ENCODE data around the gene CALHM5. TPM values are rescaled to one million over a fixed set of nuclear protein-coding genes. Genes with fewer than 3 reads are reported as not detected.

The CALHM5 gene
- total and polyA plus RNA-seq, 3 donors from 2014 or later: 1.5 to 2.0 (median 2.0) TPM

DNA sequence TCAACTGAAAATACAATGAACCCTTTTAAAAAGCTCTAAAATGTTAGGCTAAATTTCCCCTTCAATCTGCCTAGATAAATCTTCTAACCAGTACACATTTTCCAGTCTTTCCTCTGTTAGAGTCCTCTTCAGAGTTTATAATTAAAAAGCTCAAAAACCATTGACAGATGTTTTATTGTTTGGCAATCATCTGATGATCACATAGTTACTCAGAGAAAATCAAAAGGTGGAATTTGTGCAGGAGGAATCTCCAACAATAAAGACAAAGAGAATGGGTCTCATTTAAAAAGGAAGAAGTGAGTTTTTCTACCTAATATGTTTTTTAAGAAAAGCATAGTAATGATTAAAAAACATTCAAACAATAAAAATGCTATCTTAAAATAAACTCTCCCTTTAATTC is 31.0 kb downstream of the CALHM5 start:
- no peak for TF ChIP-seq POLR2A (IDR thresholded peaks at IDR 0.05)
- TF ChIP-seq, protein P1, sequence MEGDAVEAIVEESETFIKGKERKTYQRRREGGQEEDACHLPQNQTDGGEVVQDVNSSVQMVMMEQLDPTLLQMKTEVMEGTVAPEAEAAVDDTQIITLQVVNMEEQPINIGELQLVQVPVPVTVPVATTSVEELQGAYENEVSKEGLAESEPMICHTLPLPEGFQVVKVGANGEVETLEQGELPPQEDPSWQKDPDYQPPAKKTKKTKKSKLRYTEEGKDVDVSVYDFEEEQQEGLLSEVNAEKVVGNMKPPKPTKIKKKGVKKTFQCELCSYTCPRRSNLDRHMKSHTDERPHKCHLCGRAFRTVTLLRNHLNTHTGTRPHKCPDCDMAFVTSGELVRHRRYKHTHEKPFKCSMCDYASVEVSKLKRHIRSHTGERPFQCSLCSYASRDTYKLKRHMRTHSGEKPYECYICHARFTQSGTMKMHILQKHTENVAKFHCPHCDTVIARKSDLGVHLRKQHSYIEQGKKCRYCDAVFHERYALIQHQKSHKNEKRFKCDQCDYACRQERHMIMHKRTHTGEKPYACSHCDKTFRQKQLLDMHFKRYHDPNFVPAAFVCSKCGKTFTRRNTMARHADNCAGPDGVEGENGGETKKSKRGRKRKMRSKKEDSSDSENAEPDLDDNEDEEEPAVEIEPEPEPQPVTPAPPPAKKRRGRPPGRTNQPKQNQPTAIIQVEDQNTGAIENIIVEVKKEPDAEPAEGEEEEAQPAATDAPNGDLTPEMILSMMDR (IDR thresholded peaks at IDR 0.05): no peak
- Histone ChIP-seq H3K36me3 (ENCODE audit: low read depth, missing control alignments) (no peaks in the 10 kb centered on the region), H3K4me1 (no peaks in the 10 kb centered on the region), H3K9me3 (no peaks in the 10 kb centered on the region), H3K27me3 (no peaks in the 10 kb centered on the region), H3K27ac (no peak overlapping the region), H3K4me3 (no peak overlapping the region)
- intact Hi-C loops (cut with DNase I; ENCODE audit: low total_unique reads): no loop called here
- DNase-seq: no peak

DNA sequence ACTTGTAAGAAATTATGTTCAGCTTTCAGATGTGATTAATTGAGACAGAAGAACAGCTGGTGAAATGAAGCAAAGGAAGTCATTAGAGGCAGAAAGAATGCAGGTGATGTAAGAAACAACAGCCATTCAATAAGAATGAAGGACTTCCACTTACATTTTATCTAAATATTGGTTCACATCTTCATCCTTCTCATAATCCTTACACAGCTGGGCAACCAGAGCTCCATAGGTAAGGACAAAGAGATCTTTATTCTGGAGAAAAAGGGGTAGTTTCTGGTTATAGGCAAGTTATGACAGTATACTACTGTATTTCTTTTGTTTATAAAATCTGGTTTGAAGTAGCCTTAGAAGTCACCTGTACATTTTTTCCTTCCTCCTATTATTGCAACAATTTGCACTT is 31.7 kb downstream of the CALHM5 start:
- H3K9me3 ChIP-seq: no peaks in the 10 kb centered on the region
- H3K4me3 ChIP-seq: no peak overlapping the region
- no peaks in the 10 kb centered on the region for H3K36me3 ChIP-seq (ENCODE audit: low read depth, missing control alignments)
- intact Hi-C loops (cut with DNase I; ENCODE audit: low total_unique reads): no loop called here
- DNase-seq: no peak
- no peak overlapping the region for H3K27ac ChIP-seq
- H3K4me1 ChIP-seq: no peaks in the 10 kb centered on the region
- TF ChIP-seq, protein P1 (IDR thresholded peaks at IDR 0.05): no peak
- TF ChIP-seq POLR2A (IDR thresholded peaks at IDR 0.05): no peak
- H3K27me3 ChIP-seq: no peaks in the 10 kb centered on the region

GRCh38 chr6:116545651-116546050 is 34.2 kb downstream of the CALHM5 start, which contains the start of gene TRAPPC3L:
TSS of gene TRAPPC3L (minus strand) at chr6:116545684. CDS start at chr6:116545514, 170 bp downstream.
- Histone ChIP-seq H3K27ac (no peak within 1 kb of the TSS), H3K9me3 (no peaks in the 10 kb centered on the region), H3K36me3 (ENCODE audit: low read depth, missing control alignments) (no peaks in the 10 kb centered on the region), H3K4me1 (no peaks in the 10 kb centered on the region), H3K27me3 (no peaks in the 10 kb centered on the region), H3K4me3 (no peak within 1 kb of the TSS)
- DNase-seq: no peak
- WGBS, 2 donors: 58 to 59% methylated on average over 4 of the region's 4 CpGs
- TF ChIP-seq, protein P1 (IDR thresholded peaks at IDR 0.05): no peak
- TF ChIP-seq POLR2A (IDR thresholded peaks at IDR 0.05): no peak
- intact Hi-C loops (cut with DNase I; ENCODE audit: low total_unique reads): no loop called here

DNA sequence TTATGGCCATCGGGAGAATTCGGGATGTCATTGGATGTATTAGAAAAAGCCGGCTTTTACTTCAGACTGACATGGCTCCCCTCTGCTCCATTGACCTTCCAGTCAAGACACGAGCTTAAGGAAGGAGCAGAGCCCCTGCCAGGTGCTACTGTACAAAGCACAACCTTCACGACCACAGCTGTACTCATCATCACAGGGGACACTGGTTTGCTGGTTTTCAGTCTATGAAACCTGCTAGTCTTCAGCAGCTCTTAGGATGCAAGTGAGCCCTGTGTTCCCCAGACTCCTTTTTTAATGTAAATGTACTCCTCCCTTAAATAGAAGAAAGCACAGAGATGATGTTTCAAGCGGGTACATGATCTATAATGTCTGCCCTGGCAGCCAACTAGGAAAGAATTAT is 35.9 kb downstream of the CALHM5 start:
- DNase-seq: no peak
- TF ChIP-seq POLR2A (IDR thresholded peaks at IDR 0.05): no peak
- TF ChIP-seq, protein P1 (IDR thresholded peaks at IDR 0.05): no peak
- Histone ChIP-seq H3K27me3 (no peaks in the 10 kb centered on the region), H3K36me3 (ENCODE audit: low read depth, missing control alignments) (no peaks in the 10 kb centered on the region), H3K4me1 (no peaks in the 10 kb centered on the region), H3K4me3 (no peak overlapping the region), H3K27ac (no peak overlapping the region), H3K9me3 (no peaks in the 10 kb centered on the region)
- 82 to 88% methylated on average over 6 of the region's 6 CpGs for WGBS, 2 donors
- intact Hi-C loops (cut with DNase I; ENCODE audit: low total_unique reads): no loop called here

DNA sequence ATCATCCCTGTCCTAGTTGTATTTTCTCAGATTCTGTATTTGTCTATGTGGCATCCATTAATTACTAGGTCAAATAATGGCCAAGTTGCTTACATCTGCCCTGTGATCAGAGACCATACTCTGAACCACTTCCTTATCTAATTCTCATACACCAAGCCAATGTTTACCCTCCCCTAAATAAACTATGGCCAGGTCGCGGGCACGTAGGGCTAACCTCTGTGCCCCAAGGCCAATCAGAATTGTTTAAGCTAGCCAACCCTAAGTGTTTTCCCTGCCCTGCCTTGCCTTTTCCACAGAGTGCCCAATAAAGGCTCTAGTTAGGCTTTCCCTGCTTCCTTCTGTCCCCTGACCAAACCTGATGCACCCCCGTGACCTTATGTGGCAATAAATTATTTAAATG is 39.4 kb downstream of the CALHM5 start:
- Histone ChIP-seq H3K4me1 (no peaks in the 10 kb centered on the region), H3K36me3 (ENCODE audit: low read depth, missing control alignments) (no peaks in the 10 kb centered on the region), H3K27ac (no peak overlapping the region), H3K4me3 (no peak overlapping the region), H3K27me3 (no peaks in the 10 kb centered on the region), H3K9me3 (no peaks in the 10 kb centered on the region)
- intact Hi-C loops (cut with DNase I; ENCODE audit: low total_unique reads): no loop called here
- TF ChIP-seq, protein P1 (IDR thresholded peaks at IDR 0.05): no peak
- TF ChIP-seq POLR2A (IDR thresholded peaks at IDR 0.05): no peak
- WGBS, 2 donors: 51 to 61% methylated on average over 4 of the region's 4 CpGs
- no peak for DNase-seq
